ENCODE measurements around the gene CREBBP.

CREBBP gene

GRCh38 chr16:3744018-3744417, 136.5 kb downstream of the CREBBP start:
- TF ChIP-seq CTCF (conservative IDR thresholded peaks at IDR 0.05; ENCODE audit: control insufficient read depth, insufficient read depth, low read depth, low read length) = no peak
- no peak overlapping the region for H3K4me3 ChIP-seq (ENCODE audit: control insufficient read depth, low read depth, low read length)
- no peak for DNase-seq (ENCODE audit: low read depth)

GRCh38 chr16:3740934-3741333, 139.6 kb downstream of the CREBBP start:
- TF ChIP-seq CTCF (conservative IDR thresholded peaks at IDR 0.05; ENCODE audit: control insufficient read depth, insufficient read depth, low read depth, low read length) = no peak
- H3K4me3 ChIP-seq (ENCODE audit: control insufficient read depth, low read depth, low read length) = no peak overlapping the region
- no peak for DNase-seq (ENCODE audit: low read depth)

GRCh38 chr16:3740186-3740585, 140.3 kb downstream of the CREBBP start:
- H3K4me3 ChIP-seq (ENCODE audit: control insufficient read depth, low read depth, low read length) = no peak overlapping the region
- TF ChIP-seq CTCF (conservative IDR thresholded peaks at IDR 0.05; ENCODE audit: control insufficient read depth, insufficient read depth, low read depth, low read length) = no peak
- no peak for DNase-seq (ENCODE audit: low read depth)

GRCh38 chr16:3739636-3740035, 140.9 kb downstream of the CREBBP start:
- no peak overlapping the region for H3K4me3 ChIP-seq (ENCODE audit: control insufficient read depth, low read depth, low read length)
- TF ChIP-seq CTCF (conservative IDR thresholded peaks at IDR 0.05; ENCODE audit: control insufficient read depth, insufficient read depth, low read depth, low read length) = no peak

GRCh38 chr16:3738541-3738940, 142.0 kb downstream of the CREBBP start:
- no peak overlapping the region for H3K4me3 ChIP-seq (ENCODE audit: control insufficient read depth, low read depth, low read length)
- no peak for DNase-seq (ENCODE audit: low read depth)
- no peak for TF ChIP-seq CTCF (conservative IDR thresholded peaks at IDR 0.05; ENCODE audit: control insufficient read depth, insufficient read depth, low read depth, low read length)

More at GRCh38 chr16:3739636-3740035, 140.9 kb downstream of the CREBBP start:
- no peak for DNase-seq (ENCODE audit: low read depth)

GRCh38 chr16:3738128-3738527, 142.4 kb downstream of the CREBBP start:
- H3K4me3 ChIP-seq (ENCODE audit: control insufficient read depth, low read depth, low read length) = no peak overlapping the region
- no peak for TF ChIP-seq CTCF (conservative IDR thresholded peaks at IDR 0.05; ENCODE audit: control insufficient read depth, insufficient read depth, low read depth, low read length)
- DNase-seq (ENCODE audit: low read depth) = no peak

GRCh38 chr16:3737181-3737580, 143.3 kb downstream of the CREBBP start:
- TF ChIP-seq CTCF (conservative IDR thresholded peaks at IDR 0.05; ENCODE audit: control insufficient read depth, insufficient read depth, low read depth, low read length) = no peak
- DNase-seq (ENCODE audit: low read depth) = no peak
- H3K4me3 ChIP-seq (ENCODE audit: control insufficient read depth, low read depth, low read length) = no peak overlapping the region
